A673 (cell line): ENCODE data around the gene ZNF397. TPM values are rescaled to one million over a fixed set of nuclear protein-coding genes. Genes with fewer than 3 reads are reported as not detected.
A peak's percentile ranks its signal among the peaks of the same experiment; 100 is the strongest.

Experiments
- BruUV-seq: library from RNA; stranded (reverse); fragments of 400-500 nt; replicated peaks from 2 replicates; lab custom pipeline; 2021; lab: Mats Ljungman, UMichigan
- CTCF ChIA-PET: fragments of 300-600 bp; sonication (Branson Sonifier 250); formaldehyde crosslinking; loops from one replicate; lab custom pipeline; 2022; ENCODE audit warnings: antibody characterized with exemption; lab: Charles Lee
- POLR2A ChIA-PET: fragments of 300-600 bp; sonication (Branson Sonifier 250); formaldehyde crosslinking; loops from one replicate; lab custom pipeline; 2022; ENCODE audit warnings: antibody characterized with exemption; ENCODE audit not compliant: low non-redundant PET; lab: Charles Lee
- DNase-seq: peaks from one replicate; pipeline ENCODE4 v3.0.0-alpha.2; 2015; ENCODE audit warnings: low spot score
- H3K27ac ChIP-seq: fragments of 200-600 bp; sonication (generic); 2 replicates; pipeline ENCODE4 v1.5.1; 2016; ENCODE audit warnings: mixed run types, low read depth, mild to moderate bottlenecking, mixed read lengths, antibody characterized with exemption, low read length; ENCODE audit not compliant: poor library complexity, severe bottlenecking
- H3K27me3 ChIP-seq: fragments of 200-600 bp; sonication (generic); replicated peaks from 2 replicates; pipeline ENCODE4 v1.6.1; 2017; ENCODE audit warnings: mixed run types, low read depth, mild to moderate bottlenecking, mixed read lengths, antibody characterized with exemption, low read length; ENCODE audit not compliant: insufficient read depth, poor library complexity
- H3K36me3 ChIP-seq: fragments of 200-600 bp; sonication (generic); 2 replicates; pipeline ENCODE4 v1.6.1; 2016; ENCODE audit warnings: mixed run types, mild to moderate bottlenecking, mixed read lengths, antibody characterized with exemption, low read length; ENCODE audit not compliant: insufficient read depth, poor library complexity, severe bottlenecking
- H3K4me1 ChIP-seq: fragments of 200-600 bp; sonication (generic); 2 replicates; pipeline ENCODE4 v1.6.1; 2017; ENCODE audit warnings: mixed run types, mild to moderate bottlenecking, mixed read lengths, antibody characterized with exemption, low read length; ENCODE audit not compliant: insufficient read depth, poor library complexity, severe bottlenecking
- H3K4me3 ChIP-seq: fragments of 200-600 bp; sonication (generic); 2 replicates; pipeline ENCODE4 v1.5.1; 2016; ENCODE audit warnings: low read depth, mixed run types, mild to moderate bottlenecking, mixed read lengths, low read length; ENCODE audit not compliant: poor library complexity, severe bottlenecking
- H3K9me3 ChIP-seq: fragments of 200-600 bp; sonication (generic); 2 replicates; pipeline ENCODE4 v1.6.1; 2016; ENCODE audit warnings: mixed run types, low read depth, mild to moderate bottlenecking, mixed read lengths, antibody characterized with exemption, low read length; ENCODE audit not compliant: poor library complexity, severe bottlenecking
- EZH2 ChIP-seq: fragments of 200-600 bp; sonication (generic); IDR thresholded peaks from 2 replicates; pipeline ENCODE4 v1.6.1; 2017; ENCODE audit warnings: borderline replicate concordance, low read depth, mild to moderate bottlenecking, mixed read lengths, antibody characterized with exemption, low read length; ENCODE audit not compliant: poor library complexity, severe bottlenecking
- intact Hi-C: fragments of 100-400 bp; cut with micrococcal nuclease; formaldehyde crosslinking; loops from one replicate; pipeline ENCODE4 v1.10.0; 2022; ENCODE audit not compliant: unreplicated experiment
- total RNA-seq: library from RNA; stranded (reverse); gene quantifications from 2 replicates; pipeline ENCODE4 v1.2.3, GENCODE V29; 2021
- TF ChIP-seq, protein P1 (sequence below): fragments of 300-800, 200-600 bp; sonication (generic); conservative IDR thresholded peaks from 2 replicates; pipeline ENCODE4 v1.5.1; 2017; ENCODE audit warnings: low read depth, mild to moderate bottlenecking, antibody characterized with exemption, low read length, moderate library complexity, mixed read lengths

Gene ZNF397
- total RNA-seq, 1 experiment from 2014 or later, result 34.5 TPM

DNA sequence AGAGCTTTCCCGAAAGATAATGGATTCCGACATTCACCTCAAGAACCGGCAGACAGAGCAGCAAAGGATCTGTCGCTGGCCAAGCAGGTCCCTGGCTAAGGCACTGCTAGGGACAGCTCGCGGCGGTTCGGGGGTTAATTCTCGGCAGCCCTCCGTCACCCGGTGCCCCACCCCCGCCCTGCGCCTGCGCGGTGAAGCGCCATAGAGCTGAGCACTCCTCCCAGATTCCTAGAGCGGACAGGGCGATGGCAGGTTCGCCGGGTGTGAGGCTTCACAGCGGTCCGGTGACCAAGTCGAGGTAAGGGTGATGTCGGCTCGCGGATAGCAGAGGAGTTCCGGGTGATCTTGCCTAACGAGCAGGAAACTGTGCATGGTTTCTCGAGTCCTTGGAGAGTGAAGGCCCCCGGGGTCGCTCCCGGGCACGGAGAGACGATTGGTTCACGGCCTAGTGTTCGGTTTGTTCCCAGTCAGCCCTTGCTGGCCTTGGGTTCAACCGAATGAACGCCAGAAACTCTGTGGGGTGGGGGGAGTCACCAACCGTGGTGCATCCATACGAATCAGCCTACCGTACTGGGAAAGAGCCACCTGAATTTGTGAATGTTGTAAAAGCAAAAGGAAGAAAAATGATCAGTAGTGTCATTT, 49.4 kb downstream of the ZNF397 start, which contains the start of gene ZSCAN30:
Gene ZSCAN30 (minus strand): TSS at position 136 of the 642 bp plus-strand sequence. CDS start 25,877 bp downstream, outside the sequence.
- ChIA-PET POLR2A (no interaction called here), CTCF (no interaction called here)
- TF ChIP-seq, protein P1, sequence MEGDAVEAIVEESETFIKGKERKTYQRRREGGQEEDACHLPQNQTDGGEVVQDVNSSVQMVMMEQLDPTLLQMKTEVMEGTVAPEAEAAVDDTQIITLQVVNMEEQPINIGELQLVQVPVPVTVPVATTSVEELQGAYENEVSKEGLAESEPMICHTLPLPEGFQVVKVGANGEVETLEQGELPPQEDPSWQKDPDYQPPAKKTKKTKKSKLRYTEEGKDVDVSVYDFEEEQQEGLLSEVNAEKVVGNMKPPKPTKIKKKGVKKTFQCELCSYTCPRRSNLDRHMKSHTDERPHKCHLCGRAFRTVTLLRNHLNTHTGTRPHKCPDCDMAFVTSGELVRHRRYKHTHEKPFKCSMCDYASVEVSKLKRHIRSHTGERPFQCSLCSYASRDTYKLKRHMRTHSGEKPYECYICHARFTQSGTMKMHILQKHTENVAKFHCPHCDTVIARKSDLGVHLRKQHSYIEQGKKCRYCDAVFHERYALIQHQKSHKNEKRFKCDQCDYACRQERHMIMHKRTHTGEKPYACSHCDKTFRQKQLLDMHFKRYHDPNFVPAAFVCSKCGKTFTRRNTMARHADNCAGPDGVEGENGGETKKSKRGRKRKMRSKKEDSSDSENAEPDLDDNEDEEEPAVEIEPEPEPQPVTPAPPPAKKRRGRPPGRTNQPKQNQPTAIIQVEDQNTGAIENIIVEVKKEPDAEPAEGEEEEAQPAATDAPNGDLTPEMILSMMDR, result no peak
- no peak for TF ChIP-seq EZH2
- H3K9me3 ChIP-seq, result peaks cover 11% of the 10 kb centered on the region
- peak within 1 kb of the TSS; percentile 81 for H3K27ac ChIP-seq
- H3K4me1 ChIP-seq, result peaks cover 6% of the 10 kb centered on the region
- no peaks in the 10 kb centered on the region for H3K27me3 ChIP-seq
- no TSS peak for BruUV-seq
- peaks cover 8% of the 10 kb centered on the region for H3K36me3 ChIP-seq
- intact Hi-C loops, result no loop called here
- peak within 1 kb of the TSS; percentile 78 for H3K4me3 ChIP-seq
- DNase-seq, result peak; percentile 97

DNA sequence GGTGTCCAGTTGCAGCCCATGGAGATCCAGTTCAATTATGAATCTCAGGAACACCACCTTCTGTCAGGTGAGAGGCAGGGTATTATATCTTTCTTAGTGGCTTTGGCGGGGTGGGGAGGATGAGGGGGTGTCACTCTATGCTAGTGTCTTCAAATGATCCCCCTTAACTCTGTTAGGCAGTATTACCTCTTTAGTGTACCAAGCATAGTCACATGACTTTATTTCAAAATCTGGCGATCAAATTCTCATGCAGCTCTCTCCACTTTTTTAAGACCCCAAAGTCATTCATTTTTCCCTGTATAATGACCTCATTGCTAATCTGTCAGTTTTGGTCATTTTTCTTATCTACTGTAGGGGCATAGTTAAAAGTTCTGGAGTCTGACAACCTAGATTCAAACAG, 50.3 kb downstream of the ZNF397 start:
- TF ChIP-seq EZH2, result no peak
- TF ChIP-seq, protein P1, result no peak
- ChIA-PET POLR2A (no interaction called here), CTCF (no interaction called here)

DNA sequence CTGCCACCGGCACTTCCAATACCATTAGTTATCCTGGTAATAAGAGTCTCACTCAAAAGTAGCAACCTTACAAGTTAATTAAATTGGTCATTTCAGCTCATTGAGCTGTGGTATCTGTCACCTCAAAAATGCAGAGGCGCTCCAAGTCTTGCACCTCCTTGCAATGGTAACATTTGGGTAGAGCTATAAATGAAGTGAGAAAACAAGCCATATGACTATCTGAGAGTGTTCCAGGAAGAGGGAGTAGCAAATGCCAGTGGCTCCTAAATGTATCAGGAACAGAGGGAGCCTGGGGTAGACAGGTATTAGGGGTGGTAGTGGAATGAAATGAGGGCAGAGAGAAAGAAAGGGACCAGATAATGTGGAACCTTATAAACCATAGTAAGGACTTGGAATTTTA, 55.2 kb downstream of the ZNF397 start:
- Histone ChIP-seq H3K27ac (no peak overlapping the region), H3K27me3 (no peaks in the 10 kb centered on the region), H3K4me1 (peaks cover 4% of the 10 kb centered on the region), H3K36me3 (peaks cover 19% of the 10 kb centered on the region), H3K9me3 (peaks cover 23% of the 10 kb centered on the region), H3K4me3 (no peak overlapping the region)
- TF ChIP-seq, protein P1, result no peak
- TF ChIP-seq EZH2, result no peak
- ChIA-PET CTCF (no interaction called here), POLR2A (no interaction called here)
- intact Hi-C loops, result no loop called here
- no TSS peak for BruUV-seq
- no peak for DNase-seq

More for the DNA sequence above, 50.3 kb downstream of the ZNF397 start:
- intact Hi-C loops, result no loop called here
- BruUV-seq, result no TSS peak
- no peak for DNase-seq
- H3K4me3 ChIP-seq, result peak overlapping the region; percentile 78
- peaks cover 5% of the 10 kb centered on the region for H3K9me3 ChIP-seq
- H3K36me3 ChIP-seq, result peaks cover 13% of the 10 kb centered on the region
- no peaks in the 10 kb centered on the region for H3K27me3 ChIP-seq
- H3K4me1 ChIP-seq, result peaks cover 6% of the 10 kb centered on the region
- H3K27ac ChIP-seq, result no peak overlapping the region
